Spleen (tissue), 7 donors: ENCODE measurements around the gene PFKM.

ENCODE experiments used
- CTCF ChIP-seq, 11 experiments: fragments of 200-600 bp in 7 of 11; fragments of 450-650 bp in 4 of 11; sonication (generic) in 4 of 11; IDR thresholded peaks in 8 of 11; conservative IDR thresholded peaks in 3 of 11; 1 replicate in 7 of 11; 2 replicates in 4 of 11; pipeline versions ENCODE4 v1.4.0 to v1.8.0; 2016 to 2021; ENCODE audit warnings: antibody characterized with exemption in 11 of 11, inconsistent platforms in 4 of 11, mild to moderate bottlenecking in 1 of 11
- POLR2A ChIP-seq, 3 donors: fragments of 450-650 bp; IDR thresholded peaks; one replicate each; pipeline ENCODE4 v1.5.1; 2017; ENCODE audit warnings: antibody characterized with exemption in 3 of 3, mild to moderate bottlenecking in 1 of 3
- donor health status: DM: no; HTN: no; CAD: no; lungs with moderate emphysema.
- donor health status: DM: no; HTN: no; CAD: no.
- donor health status: DM: no; HTN: no; CAD: no.

GRCh38 chr12:48078901-48079300 lies 40.3 kb upstream of the PFKM start:
- TF ChIP-seq POLR2A (IDR thresholded peaks at IDR 0.05) (no peak), CTCF (IDR thresholded peaks at IDR 0.05 in 8 of 11, conservative IDR thresholded peaks at IDR 0.05 in 3 of 11) (no peak)
